GM21360 (cell line): ENCODE measurements around the gene DDX6.

Experiments used
- ATAC-seq: cut with Tn5 transposase; IDR thresholded peaks from one replicate; pipeline ENCODE4 v1.9.1; 2021; ENCODE audit warnings: mild to moderate bottlenecking, moderate library complexity; ENCODE audit not compliant: unreplicated experiment

Gene DDX6

DNA sequence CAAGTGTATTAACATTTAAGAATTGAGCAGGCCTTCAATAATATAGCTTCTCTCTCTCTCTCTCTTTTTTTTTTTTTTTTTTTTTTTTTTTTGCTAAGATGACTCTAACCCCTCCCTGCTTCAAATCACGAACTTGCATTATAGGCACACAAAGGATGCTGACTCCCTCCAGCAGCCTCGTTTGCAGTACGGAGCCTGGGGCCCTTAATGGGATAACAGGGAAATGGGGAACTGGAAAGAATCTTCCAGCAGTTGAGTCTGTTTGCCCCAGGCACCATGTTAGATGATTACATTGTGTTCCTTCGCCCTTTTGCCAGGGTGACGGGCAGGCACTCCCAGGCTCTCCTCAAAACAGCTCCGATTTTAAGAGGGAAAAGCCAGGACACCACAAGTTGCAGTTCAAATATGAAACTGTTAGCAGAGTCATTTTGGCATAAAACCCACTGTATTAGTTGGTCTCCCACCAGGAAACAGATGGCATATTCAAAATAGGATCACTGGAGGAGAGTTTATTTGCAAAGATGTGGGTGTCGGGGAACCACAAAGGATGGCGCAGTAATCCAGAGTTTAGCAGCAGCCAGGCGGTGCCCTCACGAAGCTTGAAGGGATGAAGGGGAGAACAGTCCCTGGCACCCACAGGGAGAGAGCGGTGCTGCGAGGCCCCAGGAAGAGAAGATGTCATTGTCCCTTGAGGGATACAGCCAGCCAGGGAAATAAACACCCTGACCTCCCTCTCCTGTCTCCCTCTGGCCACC, 85.0 kb downstream of the DDX6 start:
- ATAC-seq: no peak

DNA sequence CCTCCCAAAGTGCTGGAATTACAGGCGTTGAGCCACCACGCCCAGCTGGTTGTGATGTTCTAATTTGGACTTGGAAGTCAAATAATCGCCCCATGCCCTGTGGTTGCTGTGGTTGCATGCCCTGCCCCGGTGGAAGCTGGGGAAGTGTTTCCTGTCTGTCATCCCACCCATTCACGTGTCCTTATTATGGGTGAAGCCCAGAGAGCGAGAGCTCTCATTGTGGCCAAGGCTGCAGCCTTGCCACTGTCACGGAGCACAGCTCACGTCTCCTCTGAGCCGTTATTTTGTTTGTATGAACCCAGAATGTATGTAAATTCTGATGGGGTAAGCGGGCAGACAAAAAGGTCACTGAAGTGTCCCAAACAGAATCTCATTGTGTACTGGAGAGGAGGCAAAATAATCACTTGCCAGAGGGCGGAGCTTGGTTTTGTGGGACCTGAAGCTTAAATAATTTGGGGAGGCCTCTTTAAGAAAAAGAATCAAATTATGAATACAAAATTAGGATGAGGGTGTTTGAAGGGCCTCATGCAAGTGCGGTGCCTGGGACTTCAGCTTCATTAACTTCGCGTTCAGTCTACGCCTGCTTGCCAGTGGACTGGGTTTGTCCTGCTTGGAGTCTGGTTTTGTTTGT, 85.7 kb downstream of the DDX6 start:
- ATAC-seq: no peak

DNA sequence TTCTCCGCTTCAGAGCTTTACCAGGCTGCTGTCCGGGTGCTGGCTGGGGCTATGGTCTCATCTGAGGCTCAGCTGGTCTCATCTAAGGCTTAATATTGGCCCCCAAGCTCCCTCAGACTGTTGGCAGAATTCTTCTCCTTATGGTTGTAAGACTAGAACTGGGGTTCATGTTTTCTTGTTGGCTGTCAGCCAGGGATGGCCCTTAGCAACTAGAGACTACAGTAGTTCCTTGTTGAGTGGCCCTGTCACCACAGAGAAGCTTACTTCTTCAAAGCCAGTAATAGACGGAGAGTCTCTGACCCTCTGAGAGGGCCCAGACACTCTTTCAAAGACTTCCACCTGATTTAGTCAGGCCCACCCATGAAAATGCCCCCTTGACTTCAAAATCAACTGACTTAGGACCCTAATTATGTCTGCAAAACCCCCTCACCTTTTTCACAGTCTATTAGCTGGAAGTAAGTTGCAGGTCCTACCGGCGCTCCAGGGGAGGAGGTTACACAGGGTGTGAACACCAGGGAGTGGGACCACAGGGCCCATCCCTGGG, 87.3 kb downstream of the DDX6 start:
- ATAC-seq: no peak

DNA sequence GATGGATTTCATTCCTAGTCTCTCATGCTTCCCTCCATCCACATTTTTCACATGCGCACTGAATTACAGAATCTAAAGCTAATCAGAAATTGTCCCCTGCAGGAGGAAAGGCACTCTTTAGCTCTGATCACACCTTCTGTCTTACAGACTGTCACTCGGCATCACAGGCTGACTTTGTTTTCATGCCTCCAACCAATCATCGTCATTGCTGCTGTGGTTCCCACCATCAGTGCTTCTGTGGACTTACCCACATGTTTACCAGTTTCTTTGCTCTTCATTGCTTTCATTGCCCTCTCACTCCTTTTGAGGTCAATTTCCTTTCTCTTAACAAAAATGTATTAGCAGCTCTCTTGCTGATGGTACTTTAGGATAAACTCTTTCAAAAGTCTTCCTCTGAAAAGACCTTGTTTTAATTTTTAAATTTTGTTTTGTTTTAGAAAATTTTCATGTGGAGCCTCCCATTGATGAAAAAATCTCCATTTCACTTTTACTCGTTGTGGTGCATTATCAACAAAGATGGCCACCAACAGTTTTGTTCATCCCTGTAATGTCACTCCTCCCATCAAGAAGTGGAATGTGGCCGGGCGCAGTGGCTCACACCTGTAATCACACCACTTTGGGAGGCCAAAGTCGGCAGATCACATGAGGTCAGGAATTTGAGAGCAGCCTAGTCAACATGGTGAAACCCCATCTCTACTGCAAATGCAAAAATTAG, 91.3 kb downstream of the DDX6 start:
- ATAC-seq: no peak
